Mesodermal cell (in vitro differentiated cells): ENCODE measurements around the gene PIAS2.

Experiments
- H3K27ac ChIP-seq: 2 replicates; pipeline ENCODE4 v1.7.0; 2013; ENCODE audit warnings: mild to moderate bottlenecking, low read depth, low read length, moderate library complexity; ENCODE audit not compliant: severe bottlenecking
- H3K36me3 ChIP-seq: 2 replicates; pipeline ENCODE4 v1.7.1; 2013; ENCODE audit warnings: mild to moderate bottlenecking, low read length, moderate library complexity; ENCODE audit not compliant: control insufficient read depth, insufficient read depth
- H3K4me1 ChIP-seq: one replicate; pipeline ENCODE4 v1.7.1; 2013; ENCODE audit warnings: mild to moderate bottlenecking, low read length; ENCODE audit not compliant: insufficient read depth, control insufficient read depth, poor library complexity, severe bottlenecking
- H3K4me3 ChIP-seq: 2 replicates; pipeline ENCODE4 v1.7.0; 2013; ENCODE audit warnings: low read length, control low read depth, mild to moderate bottlenecking; ENCODE audit not compliant: insufficient read depth, poor library complexity, severe bottlenecking; ENCODE audit errors: extremely low read depth
- H3K9me3 ChIP-seq: 2 replicates; pipeline ENCODE4 v1.7.1; 2013; ENCODE audit warnings: mild to moderate bottlenecking, low read length, moderate library complexity; ENCODE audit not compliant: control insufficient read depth
- WGBS, 2 experiments: methylation state at CpG; one replicate each; pipeline ENCODE4 v1.1.5; 2013; ENCODE audit warnings: missing lambda C conversion rate in 2 of 2; ENCODE audit not compliant: insufficient coverage in 2 of 2; 5-methylcytosine and 5-hydroxymethylcytosine counted together

PIAS2 gene

DNA sequence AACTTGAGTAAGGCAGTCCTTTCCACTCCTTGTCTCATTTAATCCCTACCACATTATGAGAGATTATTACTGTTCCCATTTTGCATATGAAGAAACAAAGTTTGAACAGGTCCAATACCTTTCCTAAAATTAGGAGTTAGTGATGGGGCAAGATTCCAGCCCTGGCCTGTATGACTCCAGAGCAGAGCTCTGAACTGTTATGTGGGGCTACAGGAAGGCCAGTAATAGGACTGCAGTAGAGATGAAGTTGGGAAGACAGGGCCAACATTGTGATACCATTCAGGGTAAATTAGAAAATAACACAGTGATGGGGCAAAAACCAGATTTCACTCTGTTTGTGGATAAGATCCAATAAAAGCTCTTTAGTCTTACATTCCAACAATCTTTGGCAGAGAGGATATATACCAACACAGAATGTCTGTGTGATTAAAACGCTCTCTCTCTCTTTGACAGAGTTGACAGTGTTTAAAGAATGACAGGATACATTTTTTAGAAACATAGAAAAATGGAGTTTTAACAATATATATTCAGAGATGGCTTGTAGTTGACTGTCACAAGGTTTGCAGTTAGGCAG lies 22.8 kb upstream of the PIAS2 start:
- WGBS, 2 experiments = no CpG with 5 or more reads among the region's 1 CpG
- Histone ChIP-seq H3K36me3 (no peaks in the 10 kb centered on the region), H3K4me3 (no peak overlapping the region), H3K9me3 (no peaks in the 10 kb centered on the region), H3K4me1 (peaks cover 7% of the 10 kb centered on the region), H3K27ac (peak overlapping the region; percentile 62)

- H3K4me1 ChIP-seq = peaks cover 7% of the 10 kb centered on the region
- no peaks in the 10 kb centered on the region for H3K9me3 ChIP-seq
- no peak overlapping the region for H3K4me3 ChIP-seq
- peak overlapping the region; percentile 62 for H3K27ac ChIP-seq
- WGBS, 2 experiments = 75 to 90% methylated on average over 1 of the region's 1 CpG
- H3K36me3 ChIP-seq = no peaks in the 10 kb centered on the region
These were observed 22.1 kb upstream of the PIAS2 start for GRCh38 chr18:46939337-46939963.

DNA sequence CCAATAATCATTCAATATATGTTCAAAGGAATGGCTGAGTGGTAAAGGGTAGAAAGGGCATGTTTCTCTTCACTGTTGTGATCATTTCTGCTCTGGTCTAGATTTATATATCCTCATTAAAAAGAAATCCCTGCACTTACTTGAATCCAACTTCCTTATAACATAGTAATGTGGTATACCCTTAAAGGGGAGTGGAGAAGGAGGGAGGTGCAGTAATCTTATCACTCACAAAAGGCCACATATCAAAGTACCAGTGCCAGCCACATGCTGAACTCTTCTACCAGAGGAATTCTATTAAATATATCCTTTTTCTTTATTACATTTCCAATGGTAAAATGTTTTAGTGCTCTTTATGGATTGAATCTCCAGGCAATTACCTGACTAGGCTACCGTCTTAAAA lies 3.3 kb upstream of the PIAS2 start:
- Histone ChIP-seq H3K4me1 (peaks cover 3% of the 10 kb centered on the region), H3K4me3 (no peak overlapping the region), H3K36me3 (no peaks in the 10 kb centered on the region), H3K9me3 (no peaks in the 10 kb centered on the region), H3K27ac (no peak overlapping the region)
- no CpG with 5 or more reads among the region's 1 CpG for WGBS, 2 experiments

DNA sequence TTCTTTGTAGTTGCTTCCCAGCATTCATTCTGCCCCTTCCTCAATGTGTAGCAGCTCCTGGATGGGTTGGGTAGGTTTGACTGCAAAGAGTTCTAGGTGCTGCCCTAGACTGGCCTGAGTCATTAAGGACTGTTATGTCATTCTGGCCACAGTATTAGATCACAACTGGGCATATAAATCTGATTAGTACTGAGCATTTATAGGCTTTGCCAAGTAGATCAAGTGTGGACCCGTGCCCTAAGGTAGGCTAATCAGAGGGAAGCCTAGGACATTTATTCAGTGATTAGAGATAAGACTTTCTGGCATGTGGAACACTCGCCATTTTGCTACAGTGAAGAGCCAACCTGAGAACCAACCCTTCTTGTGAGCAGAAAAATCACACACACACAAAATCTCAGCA lies 2.8 kb upstream of the PIAS2 start:
- no peak overlapping the region for H3K4me3 ChIP-seq
- H3K27ac ChIP-seq = no peak overlapping the region
- H3K9me3 ChIP-seq = no peaks in the 10 kb centered on the region
- 88% methylated on average over 2 of the region's 2 CpGs; no CpG with 5 or more reads in 1 of the 2 experiments for WGBS, 2 experiments
- no peaks in the 10 kb centered on the region for H3K36me3 ChIP-seq
- H3K4me1 ChIP-seq = peaks cover 9% of the 10 kb centered on the region

DNA sequence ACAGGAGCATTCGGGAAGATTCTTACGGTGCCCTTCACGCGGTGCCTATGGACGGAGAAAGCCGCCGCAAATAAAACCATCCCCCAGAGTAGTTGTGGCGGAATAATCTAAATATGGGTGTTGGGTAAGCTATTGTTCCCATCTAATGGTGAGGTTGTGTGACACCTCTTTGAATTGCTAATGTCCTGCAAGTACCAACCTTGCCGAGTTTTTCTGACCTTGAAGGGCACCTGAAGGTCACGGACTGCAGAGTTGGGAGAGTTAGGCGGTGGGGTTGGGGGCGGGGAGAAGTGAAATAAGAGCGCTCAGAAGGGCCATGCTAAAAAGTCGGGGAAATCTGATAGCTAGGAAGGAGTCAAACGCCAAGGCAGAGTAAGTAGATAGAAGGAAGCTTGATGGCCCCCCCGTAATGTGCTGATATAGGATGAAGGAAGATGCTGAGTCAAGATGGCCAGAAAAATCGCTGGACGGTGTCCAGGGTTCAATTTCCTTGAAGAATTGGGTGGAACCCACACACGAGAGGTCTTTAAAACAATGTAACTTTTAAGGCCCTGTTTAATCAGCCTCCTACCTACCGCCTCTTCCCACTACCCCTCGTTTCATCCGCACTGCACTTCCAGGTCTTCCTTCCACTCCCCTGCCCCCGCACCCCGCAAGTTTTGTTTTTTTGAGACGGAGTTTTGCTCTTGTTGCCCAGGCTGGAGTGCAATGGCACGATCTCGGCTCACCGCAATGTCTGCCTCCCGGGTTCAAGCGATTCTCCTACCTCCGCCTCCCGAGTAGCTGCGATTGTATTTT lies 695 bp upstream of the PIAS2 start:
- Histone ChIP-seq H3K36me3 (no peaks in the 10 kb centered on the region), H3K4me3 (peak overlapping the region; percentile 54), H3K27ac (peak overlapping the region; percentile 82), H3K9me3 (no peaks in the 10 kb centered on the region), H3K4me1 (peaks cover 9% of the 10 kb centered on the region)
- WGBS, 2 experiments = 46 to 63% methylated on average over 21 to 24 of the region's 33 CpGs

GRCh38 chr18:46916551-46917107 lies 678 bp downstream of the PIAS2 start:
- no peak overlapping the region for H3K27ac ChIP-seq
- 0 to 1% methylated on average over 9 to 16 of the region's 21 CpGs for WGBS, 2 experiments
- peaks cover 9% of the 10 kb centered on the region for H3K4me1 ChIP-seq
- H3K36me3 ChIP-seq = no peaks in the 10 kb centered on the region
- H3K4me3 ChIP-seq = peak overlapping the region; percentile 54
- H3K9me3 ChIP-seq = no peaks in the 10 kb centered on the region

- Histone ChIP-seq H3K36me3 (no peaks in the 10 kb centered on the region), H3K27ac (no peak overlapping the region), H3K9me3 (no peaks in the 10 kb centered on the region), H3K4me1 (peaks cover 9% of the 10 kb centered on the region), H3K4me3 (peak overlapping the region; percentile 54)
- 25 to 40% methylated on average over 4 to 5 of the region's 12 CpGs for WGBS, 2 experiments
These were observed 1.3 kb downstream of the PIAS2 start for GRCh38 chr18:46915800-46916550.

- Histone ChIP-seq H3K9me3 (no peaks in the 10 kb centered on the region), H3K27ac (no peak overlapping the region), H3K4me1 (peaks cover 7% of the 10 kb centered on the region), H3K4me3 (no peak overlapping the region), H3K36me3 (no peaks in the 10 kb centered on the region)
- 86% methylated on average over 1 of the region's 3 CpGs; no CpG with 5 or more reads in 1 of the 2 experiments for WGBS, 2 experiments
These were observed 6.5 kb downstream of the PIAS2 start for GRCh38 chr18:46910856-46911255.

DNA sequence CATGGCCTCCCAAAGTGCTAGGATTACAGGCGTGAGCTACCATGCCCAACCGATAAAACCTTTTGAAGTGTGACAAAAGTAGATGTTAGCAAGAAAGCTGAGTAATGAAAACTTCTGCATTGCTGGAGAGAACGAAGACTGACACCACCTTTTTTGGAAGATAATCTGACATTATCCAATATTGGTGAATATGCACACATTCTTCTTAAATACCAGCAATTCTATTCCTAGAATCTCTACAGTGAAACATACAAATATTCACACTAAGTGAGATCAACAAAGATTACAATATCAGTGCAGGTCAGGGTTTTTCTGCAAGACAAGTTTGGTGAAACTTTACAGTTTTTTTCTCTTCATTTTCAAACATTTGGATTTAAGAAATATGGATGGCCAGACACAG lies 7.8 kb downstream of the PIAS2 start:
- Histone ChIP-seq H3K27ac (no peak overlapping the region), H3K4me1 (no peaks in the 10 kb centered on the region), H3K4me3 (no peak overlapping the region), H3K9me3 (no peaks in the 10 kb centered on the region), H3K36me3 (no peaks in the 10 kb centered on the region)
- WGBS, 2 experiments = 83% methylated on average over 1 of the region's 3 CpGs; no CpG with 5 or more reads in 1 of the 2 experiments

DNA sequence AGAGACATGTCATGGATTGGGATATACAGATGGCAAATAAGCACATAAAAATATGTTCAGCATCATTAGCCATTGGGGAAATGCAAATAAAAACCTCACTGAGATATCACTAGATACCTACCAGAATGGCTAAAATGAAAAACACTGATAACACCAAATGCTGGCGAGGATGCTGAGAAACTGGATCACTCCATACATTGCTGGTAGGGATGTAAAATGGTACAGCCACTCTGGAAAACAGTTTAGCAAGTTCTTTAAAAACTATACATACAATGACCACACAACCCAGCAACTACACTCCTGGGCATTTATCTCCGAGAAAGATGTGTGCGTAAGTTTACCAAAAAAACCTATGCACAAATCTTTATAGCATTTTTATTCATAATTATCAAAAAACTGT lies 13.9 kb downstream of the PIAS2 start:
- no peaks in the 10 kb centered on the region for H3K36me3 ChIP-seq
- H3K4me1 ChIP-seq = no peaks in the 10 kb centered on the region
- no peaks in the 10 kb centered on the region for H3K9me3 ChIP-seq
- H3K27ac ChIP-seq = no peak overlapping the region
- H3K4me3 ChIP-seq = no peak overlapping the region
- WGBS, 2 experiments = 80 to 100% methylated on average over 1 to 2 of the region's 3 CpGs
